Activated CD8-positive, alpha-beta memory T cell treated with anti-CD3 and anti-CD28 coated beads, Interleukin-2, amount 50 U/mL, for 1 hour (primary cell): ENCODE data around the gene C6orf89.
"Not testable (repeated sequence)": the region's sequence is repeated elsewhere in the genome, so short reads cannot be mapped to it uniquely, and the experiment has no call there.

ENCODE experiments used
- DNase-seq: peaks from one replicate; pipeline ENCODE4 v3.0.0-alpha.2; 2020; ENCODE audit errors: extremely low read depth

The C6orf89 gene

DNA sequence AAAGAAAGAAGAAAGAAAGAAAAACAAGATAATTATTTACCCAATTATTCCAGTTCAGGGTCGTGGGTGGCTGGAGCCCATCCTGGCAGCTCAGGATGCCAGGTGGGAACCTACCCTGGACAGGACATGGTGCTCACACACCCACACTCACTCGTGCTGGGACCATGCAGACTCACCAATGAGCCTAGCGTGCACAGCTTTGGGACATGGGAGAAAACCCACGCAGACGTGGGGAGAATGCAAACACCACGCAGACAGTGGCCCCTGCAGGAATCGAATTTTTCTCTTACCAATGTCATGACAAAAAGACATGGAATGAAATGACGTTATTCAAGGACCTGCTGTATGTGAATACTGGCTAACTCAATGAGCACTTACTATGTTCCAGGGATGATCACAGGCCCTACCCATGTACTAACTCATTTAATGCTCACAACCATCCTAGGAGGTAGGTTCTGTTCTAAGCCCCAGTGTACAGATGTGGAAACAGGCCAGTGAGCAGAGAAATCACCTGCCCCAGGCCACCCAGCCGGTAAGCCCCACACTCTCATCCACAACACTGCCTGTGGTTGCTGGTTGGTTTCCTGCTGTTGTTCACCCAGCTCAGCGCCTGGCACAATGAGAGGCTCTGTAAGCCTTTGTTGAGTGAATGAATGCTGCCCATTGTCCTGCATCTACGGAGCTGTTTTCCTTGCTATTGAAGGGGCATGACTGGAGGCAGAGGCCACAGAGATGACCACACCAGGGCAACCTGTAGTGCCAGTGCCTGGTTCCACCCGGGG is 62.0 kb downstream of the C6orf89 start:
- no peak for DNase-seq

DNA sequence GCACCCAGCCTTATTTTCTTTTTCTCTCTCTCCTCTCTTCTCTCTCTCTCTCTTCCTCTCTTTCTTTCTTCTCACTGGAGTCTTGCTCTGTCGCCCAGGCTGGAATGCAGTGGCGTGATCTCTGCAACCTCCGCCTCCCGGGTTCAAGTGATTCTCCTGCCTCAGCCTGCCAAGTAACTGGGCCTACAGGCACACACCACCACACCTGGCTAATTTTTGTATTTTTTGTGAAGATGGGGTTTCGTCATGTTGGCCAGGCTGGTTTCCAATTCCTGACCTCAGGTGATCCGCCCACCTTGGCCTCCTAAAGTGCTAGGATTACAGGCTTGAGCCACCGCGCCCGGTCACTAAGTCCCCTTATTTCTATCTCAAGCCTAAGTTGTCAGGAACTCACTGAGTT is 63.3 kb downstream of the C6orf89 start:
- DNase-seq: not testable (repeated sequence)

DNA sequence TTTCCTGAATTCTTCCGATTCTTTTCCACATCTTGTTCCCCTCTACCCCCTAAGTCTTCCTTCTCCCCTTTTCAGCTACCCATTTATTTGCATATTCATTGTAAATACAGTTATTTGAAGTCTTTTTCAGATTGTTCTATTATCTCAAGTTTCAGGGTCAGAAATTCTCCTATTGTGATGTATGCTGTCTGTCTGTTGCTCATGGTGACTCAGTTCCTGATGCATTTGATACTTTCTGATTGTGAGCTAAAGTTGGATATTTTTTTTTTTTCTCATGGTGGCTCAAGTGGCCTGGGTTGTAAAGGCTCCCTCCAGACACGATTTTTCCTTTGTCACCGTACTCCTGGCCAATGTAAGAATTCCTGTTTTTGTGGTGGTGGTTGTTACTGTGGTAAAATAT is 63.9 kb downstream of the C6orf89 start:
- DNase-seq: no peak

DNA sequence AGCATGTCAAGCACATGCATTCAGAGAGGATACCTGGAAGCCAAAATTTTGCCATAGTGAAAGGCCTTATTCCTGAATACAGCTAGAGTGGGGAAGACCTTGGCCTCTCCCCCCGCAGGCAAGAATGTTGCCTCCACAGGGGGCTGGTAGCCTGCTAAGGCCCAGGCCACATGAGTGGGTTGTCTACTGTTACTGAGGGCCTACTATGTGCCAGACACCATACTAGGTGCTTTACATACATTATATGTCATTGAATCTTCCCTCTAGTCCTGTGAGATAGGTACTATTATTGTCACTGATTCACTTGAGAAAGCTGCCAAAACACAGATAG is 68.1 kb downstream of the C6orf89 start:
- DNase-seq: no peak

DNA sequence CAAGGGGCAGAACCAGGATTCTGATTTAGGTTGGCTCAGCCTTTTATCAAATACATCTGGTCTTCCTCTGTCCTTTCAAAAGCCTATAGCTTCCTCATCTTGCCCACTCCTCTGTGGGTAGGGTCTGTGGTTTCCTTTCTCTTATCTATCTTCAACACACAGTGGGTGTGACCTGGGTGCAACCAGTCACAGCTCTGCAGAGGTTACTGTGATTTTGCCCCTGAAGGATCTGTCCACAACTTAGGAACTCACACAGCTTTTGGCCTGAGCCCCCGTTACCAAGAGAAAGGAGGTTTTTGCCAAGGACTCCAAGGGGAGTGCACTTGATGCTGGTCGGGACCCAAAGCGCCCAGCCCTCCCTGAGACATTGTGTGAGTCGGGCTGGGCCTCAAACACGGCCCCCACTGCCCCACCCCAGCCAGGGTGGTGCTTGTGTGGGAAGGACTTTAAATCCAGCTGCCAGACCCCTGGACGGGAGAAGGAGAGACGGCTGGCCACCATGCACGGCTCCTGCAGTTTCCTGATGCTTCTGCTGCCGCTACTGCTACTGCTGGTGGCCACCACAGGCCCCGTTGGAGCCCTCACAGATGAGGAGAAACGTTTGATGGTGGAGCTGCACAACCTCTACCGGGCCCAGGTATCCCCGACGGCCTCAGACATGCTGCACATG is 68.6 kb downstream of the C6orf89 start, which contains the start of gene PI16:
PI16 (plus strand) TSS at position 477 of the 670 bp plus-strand sequence; CDS start at position 500, 23 bp downstream.
- no peak for DNase-seq

DNA sequence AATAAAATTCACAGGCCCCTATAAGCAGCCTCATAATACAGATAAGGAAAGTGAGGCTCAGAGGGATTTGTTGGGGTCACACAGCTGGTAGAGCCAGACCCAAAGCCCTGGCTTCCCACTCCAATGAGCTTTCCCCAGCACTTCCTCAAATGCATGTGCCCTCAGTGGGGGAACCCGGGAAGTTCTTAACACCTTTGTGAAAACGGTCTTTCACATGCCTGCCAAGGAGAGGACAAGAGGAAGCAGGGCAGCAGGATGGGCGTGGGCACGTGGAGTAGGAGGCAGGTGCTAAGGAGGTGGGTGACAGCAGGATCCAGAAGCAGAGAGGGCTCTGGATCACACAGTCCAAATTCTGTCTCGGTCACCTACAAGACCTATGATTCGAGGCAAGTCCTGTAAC is 69.4 kb downstream of the C6orf89 start:
- DNase-seq: no peak

DNA sequence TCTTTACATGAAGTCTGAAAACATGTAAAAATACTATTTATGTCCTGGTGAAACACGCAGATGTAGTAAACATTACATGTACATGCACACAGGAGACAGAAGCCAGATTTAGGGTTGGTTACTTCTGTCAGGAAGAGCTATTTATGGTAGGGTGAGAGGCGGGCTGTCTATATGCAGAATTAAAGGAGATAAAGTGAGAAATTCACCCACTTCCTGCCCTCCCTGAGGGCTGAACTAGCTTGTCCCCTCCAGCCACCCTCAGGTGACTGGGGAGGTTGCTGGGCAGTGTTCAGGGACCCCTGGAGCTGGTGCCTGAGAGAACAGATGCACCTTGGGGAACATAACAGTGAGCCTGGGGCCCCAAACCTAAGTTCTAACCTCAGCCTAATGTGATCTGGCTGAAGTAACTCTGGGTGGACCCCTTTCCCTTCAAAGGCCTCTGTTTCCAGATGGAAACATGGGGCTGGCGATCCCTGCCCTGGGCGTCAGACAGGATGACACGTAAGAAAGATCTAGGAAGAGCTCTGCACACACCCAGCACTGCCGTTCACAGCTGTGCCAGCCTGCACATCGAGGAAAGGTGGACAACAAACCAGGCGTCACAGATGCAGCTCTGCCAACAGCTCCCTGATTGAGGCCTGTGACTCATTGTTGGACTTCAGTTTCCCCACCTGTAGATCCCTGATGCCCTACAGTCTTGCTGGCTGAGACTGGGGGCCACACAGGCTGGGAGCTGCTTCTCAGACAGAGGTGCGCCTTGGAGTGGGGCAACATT is 70.1 kb downstream of the C6orf89 start:
- no peak for DNase-seq

DNA sequence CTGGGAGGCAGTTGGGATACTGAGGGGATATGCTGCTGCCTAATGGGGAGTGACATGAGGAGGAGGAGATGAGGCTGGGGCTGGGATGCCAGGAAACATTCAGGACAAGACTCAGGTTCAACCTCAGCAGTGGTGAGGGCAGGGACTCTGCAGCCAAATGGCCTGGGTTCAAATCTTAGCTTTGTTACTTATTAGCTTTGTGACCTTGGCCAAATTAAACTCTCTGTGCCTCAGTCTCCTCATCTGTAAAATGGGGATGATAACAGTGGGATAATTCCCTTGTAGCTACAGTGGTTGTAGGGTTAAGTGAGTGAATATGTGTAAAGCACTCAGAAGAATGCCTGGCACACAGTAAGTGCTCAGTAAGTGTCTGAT is 70.7 kb downstream of the C6orf89 start:
- no peak for DNase-seq

DNA sequence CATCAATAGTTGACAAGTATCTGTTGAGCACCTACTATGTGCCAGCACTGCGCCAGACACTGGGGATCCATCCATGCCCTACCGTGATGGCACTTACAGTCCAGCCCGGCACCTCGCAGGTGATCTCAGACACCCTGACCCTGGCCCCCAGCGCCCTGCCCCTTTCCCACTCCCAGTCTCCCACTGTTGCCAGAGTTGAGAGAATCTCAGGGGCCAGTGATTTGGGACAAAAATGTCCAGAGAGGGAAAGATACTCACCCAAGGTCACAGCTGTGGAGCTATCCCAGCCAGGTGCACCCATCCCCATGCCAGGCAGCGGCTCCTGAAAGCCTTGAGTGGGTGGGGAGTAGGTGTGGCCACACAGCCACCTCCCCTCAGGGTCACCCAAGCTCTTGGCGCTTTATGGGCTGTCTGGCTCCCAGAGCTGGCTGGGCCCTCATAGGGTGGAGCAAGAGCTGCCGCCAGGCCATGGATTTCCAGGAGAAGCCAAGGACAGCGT is 72.1 kb downstream of the C6orf89 start:
- no peak for DNase-seq

DNA sequence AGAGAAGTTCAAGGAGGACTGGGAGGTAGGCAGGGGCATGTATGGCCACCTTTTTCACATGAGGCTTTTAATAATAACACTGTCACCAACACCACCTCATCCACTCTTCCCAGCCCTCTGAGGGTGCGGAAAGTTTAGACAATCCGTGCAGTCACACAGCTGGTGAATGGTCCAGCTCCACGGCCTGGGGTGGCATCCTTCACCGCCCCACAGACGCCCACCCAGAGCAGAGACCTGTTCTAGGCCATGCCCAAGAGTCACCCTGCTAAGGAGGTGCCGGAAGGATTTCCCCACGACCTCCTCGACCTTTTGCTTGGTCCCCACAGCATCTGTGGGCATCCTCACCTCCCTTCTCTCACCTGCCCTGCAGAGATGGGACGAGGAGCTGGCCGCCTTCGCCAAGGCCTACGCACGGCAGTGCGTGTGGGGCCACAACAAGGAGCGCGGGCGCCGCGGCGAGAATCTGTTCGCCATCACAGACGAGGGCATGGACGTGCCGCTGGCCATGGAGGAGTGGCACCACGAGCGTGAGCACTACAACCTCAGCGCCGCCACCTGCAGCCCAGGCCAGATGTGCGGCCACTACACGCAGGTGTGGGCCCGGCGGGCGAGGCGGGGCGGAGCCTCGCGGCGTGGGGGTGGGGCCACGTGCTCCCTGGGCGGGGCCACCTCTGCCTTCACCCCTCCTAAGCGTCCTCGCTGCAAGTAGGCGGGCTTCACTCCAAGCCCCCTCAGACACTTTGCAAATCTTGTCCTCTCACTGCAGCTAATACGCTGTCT is 73.2 kb downstream of the C6orf89 start:
- no peak for DNase-seq

DNA sequence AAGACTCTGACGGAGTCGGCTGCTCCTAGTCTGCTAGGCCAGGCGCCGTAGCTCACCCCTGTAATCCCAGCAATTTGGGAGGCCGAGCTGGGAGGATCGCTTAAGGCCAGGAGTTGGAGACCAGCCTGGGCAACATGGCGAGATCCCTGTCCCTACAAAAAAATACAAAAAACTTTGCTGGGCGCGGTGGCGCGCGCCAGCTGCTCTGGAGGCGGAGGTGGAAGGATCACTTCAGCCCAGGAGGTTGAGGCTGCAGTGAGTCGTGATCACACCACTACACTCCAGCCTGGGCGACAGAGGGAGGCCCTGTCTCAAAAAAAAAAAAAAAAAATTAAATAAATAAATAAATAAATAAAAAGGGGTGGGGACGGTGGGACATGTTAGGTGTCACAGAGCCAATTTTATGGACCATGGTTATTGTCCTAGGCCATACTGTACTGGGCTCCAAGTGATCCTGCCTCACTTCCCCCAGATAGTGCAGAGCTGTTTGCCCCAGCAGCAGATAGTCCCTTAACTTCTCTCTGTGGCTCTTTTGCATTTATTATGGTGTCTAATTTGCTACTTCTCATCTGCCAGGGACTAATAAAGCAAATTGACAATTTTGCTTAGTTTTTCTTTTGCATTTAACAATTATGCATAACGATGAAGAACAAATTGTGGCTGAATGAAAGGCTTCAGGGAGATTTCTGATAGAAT is 74.0 kb downstream of the C6orf89 start:
- no peak for DNase-seq

DNA sequence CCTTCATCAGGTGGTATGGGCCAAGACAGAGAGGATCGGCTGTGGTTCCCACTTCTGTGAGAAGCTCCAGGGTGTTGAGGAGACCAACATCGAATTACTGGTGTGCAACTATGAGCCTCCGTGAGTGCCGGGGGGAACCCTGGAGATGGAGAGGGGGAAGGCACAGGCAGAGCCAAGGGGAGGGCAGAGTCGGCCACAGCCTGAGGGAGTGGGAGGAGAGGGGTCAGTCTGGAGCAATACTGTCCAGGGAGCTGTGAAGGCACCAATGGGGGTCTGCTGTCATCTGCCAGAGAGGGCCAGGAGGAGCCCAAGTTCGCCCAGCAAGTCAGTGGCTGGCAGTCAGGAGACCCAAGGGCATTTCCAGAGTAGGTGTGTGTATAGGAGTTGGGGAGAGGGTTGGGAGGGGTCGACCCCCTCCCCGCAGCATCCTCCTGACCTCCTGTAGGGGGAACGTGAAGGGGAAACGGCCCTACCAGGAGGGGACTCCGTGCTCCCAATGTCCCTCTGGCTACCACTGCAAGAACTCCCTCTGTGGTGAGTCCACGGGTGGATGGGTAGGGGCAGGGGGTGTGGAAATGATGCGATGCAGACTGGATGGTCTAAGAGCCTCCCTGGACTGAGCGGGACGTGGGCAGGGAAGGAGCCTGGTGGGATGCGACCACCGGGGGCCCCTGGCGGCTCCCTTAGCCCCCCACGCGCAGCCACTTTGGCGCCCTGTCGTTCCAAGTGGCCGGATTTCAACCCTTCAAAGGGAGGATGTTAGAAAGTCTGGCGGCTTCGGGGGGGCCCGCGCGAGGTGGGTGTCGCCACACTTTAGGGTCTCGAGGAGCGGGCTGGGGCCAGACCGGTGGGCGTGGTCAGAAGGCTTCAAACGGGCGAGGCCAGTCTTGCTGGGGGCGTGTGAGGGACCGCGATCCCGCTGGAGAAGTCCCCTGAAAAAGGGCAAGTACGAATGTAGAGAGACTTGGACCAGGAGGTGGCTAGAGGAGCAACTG is 76.0 kb downstream of the C6orf89 start:
- no peak for DNase-seq

DNA sequence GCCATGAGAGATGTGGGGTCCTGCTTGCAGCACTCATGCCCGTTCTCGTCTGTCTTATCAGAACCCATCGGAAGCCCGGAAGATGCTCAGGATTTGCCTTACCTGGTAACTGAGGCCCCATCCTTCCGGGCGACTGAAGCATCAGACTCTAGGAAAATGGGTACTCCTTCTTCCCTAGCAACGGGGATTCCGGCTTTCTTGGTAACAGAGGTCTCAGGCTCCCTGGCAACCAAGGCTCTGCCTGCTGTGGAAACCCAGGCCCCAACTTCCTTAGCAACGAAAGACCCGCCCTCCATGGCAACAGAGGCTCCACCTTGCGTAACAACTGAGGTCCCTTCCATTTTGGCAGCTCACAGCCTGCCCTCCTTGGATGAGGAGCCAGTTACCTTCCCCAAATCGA is 77.1 kb downstream of the C6orf89 start:
- no peak for DNase-seq

DNA sequence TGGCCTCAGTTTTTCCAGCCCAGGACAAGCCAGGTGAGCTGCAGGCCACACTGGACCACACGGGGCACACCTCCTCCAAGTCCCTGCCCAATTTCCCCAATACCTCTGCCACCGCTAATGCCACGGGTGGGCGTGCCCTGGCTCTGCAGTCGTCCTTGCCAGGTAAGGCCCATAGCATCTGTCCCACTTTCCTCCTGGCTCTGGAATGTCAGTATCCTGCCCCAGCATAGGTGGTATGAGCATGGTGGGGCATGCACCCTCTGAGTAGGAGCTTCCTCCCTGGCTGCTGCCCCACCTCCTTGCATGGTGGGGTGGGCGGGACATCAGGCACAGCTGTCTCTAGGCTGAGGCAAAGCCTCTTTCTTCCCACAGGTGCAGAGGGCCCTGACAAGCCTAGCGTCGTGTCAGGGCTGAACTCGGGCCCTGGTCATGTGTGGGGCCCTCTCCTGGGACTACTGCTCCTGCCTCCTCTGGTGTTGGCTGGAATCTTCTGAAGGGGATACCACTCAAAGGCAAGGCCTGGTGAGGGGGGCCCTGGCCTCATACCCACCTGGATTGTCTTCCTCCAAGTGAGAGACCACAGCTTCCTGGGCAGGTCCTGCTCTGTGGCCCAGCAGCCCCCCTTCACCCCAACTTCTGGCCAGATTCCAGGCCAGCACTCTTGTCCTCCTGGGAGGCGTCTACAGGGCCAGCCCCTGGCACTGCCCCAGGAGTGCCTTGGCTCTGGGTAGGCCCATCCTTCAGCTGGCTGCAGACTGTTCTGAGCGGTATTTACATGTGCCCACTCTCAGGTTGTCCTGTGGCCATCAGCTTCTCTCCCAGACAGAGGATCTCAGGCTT is 77.9 kb downstream of the C6orf89 start:
- no peak for DNase-seq

DNA sequence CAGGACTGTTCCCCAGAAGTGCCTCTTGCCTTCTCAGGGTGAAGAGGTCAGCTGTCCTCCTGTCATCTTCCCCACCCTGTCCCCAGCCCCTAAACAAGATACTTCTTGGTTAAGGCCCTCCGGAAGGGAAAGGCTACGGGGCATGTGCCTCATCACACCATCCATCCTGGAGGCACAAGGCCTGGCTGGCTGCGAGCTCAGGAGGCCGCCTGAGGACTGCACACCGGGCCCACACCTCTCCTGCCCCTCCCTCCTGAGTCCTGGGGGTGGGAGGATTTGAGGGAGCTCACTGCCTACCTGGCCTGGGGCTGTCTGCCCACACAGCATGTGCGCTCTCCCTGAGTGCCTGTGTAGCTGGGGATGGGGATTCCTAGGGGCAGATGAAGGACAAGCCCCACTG is 78.6 kb downstream of the C6orf89 start:
- no peak for DNase-seq

DNA sequence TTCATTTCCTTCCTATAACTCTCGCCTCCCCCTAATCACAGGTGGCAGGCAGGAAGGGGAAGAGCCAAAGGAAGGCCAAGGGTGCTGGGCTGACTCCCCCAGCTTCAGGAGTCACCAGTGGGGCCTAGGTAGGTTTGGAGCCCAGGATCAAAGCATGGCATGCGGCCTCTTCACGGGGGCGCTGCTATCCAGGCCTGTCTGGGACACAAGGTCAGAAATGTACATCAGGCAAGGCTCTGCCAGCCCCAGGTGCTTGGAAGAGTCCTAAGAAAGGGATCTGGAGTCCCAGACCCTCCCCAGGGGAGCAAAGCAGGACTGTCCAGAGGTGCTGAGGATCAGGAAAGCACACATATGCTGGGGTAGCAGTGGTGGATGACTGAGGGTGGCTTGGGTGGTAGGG is 79.2 kb downstream of the C6orf89 start:
- no peak for DNase-seq

DNA sequence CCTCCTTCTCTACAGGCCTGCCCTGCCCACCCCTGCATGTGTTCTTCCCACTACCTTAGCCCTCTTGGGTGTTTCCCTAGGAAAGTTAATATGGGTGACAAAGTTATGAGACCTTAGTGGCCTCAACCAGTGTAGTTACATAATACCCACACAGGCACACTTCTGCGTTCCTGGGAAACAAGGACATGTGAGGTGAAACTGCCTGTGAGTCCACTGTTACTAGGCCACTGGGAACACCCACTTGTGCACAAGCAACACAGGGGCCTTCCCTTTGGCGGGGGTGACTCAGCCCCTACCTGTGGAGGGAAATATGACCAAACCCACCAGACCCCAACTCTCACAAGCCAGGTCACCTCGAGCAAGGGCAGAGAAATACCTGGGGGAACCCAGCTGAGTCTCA is 81.5 kb downstream of the C6orf89 start:
- DNase-seq: no peak

DNA sequence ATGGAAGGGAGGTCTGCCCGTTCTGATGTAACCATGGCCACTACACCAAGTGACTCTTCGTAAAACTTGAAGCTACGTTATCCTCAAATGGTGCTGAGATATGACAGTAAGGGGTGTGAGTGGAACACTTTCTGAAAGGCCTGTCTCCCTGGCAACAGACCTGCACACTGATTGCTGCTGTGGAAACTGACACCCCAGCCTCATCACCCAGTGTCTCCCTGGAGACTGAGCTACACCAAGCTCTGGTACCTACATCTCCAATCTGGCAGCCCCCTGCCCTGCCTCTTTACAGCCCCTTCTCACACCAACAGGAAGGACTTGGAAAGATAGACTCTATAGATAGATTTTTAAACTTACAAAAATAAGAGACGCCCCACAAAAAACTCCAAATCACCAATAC is 82.0 kb downstream of the C6orf89 start:
- DNase-seq: no peak
